GM18867 (cell line): ENCODE measurements around the gene AP4M1.

Source experiments
- ATAC-seq: cut with Tn5 transposase; IDR thresholded peaks from one replicate; pipeline ENCODE4 v1.9.1; 2021; ENCODE audit warnings: mild to moderate bottlenecking, moderate library complexity; ENCODE audit not compliant: unreplicated experiment

Gene AP4M1

DNA sequence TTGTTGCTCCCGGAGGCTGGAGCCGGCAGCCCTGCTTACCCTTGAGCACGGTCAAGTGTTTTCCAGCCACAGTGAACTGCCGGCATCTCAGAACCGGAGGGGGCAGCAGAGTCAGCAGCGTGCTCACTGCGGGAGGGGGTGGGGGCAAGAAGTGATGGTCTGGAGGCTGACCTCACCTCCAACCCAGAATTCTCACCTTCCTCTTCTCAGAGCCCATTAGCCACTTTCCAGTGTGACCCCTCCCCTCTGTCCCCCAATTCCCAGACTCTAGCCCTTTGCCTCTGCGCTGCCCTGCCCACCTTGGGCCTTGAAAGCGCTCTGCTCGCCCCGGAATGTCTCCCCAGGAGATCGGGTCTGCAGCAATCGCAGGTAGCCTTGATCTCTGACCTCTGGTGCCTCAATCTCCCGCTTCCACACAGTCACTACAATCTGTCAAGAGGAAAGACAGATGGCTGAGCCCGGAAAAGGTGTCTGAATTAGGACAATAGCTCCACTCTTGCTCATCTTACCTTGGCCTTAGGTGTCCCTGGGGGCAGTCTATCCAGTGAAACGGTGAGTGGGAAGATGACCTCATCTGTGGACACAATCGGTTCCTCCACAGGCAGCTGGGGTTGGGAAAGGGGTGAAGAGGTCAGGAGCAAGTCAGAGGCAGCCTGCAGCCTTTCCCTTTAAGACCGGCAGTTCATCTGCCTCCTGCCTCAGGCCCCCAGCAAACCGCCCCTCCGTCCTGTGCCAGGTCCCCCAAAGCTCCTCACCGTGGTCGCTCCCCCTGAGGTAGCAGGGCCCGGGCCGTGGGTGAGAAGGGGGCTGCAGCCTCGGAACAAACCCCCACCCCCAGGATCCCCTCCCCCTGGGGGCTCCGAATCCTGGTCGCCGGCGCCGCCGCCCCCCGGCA lies 56.1 kb downstream of the AP4M1 start:
- no peak for ATAC-seq
